SU-DHL-6 (cell line): ENCODE results near the gene DNASE1L2.

Source experiments
- H2AFZ ChIP-seq: fragments of 200-600 bp; sonication (generic); 2 replicates; pipeline ENCODE4 v1.6.1; 2014; ENCODE audit warnings: low read depth, mild to moderate bottlenecking, moderate library complexity, mixed read lengths, antibody characterized with exemption, low read length; ENCODE audit not compliant: severe bottlenecking
- H3F3A ChIP-seq: fragments of 200-600 bp; shearing (Covaris generic); 2 replicates; pipeline ENCODE4 v1.6.0; 2016; ENCODE audit warnings: antibody characterized with exemption, mild to moderate bottlenecking; ENCODE audit not compliant: insufficient read depth
- H3K27ac ChIP-seq: fragments of 200-600 bp; sonication (generic); 2 replicates; pipeline ENCODE4 v1.5.1; 2016; ENCODE audit warnings: low read depth, mild to moderate bottlenecking, low read length, moderate library complexity, mixed read lengths
- H3K27me3 ChIP-seq: fragments of 200-600 bp; sonication (generic), shearing (Covaris generic); 2 replicates; pipeline ENCODE4 v1.6.0; 2014; ENCODE audit warnings: mild to moderate bottlenecking, low read length
- H3K36me3 ChIP-seq: fragments of 200-600 bp; sonication (generic); 2 replicates; pipeline ENCODE4 v1.6.1; 2014; ENCODE audit warnings: mild to moderate bottlenecking, low read length, mixed read lengths
- H3K4me2 ChIP-seq: fragments of 300-600, 200-600 bp; shearing (Covaris generic), sonication (generic); 2 replicates; pipeline ENCODE4 v1.6.0; 2014; ENCODE audit warnings: low read length, low read depth, mild to moderate bottlenecking; ENCODE audit not compliant: poor library complexity, severe bottlenecking
- H3K4me3 ChIP-seq: fragments of 200-600 bp; sonication (generic); 2 replicates; pipeline ENCODE4 v1.5.1; 2014; ENCODE audit warnings: antibody characterized with exemption, low read length, mild to moderate bottlenecking, mixed read lengths; ENCODE audit not compliant: insufficient read depth, poor library complexity, severe bottlenecking
- H3K79me2 ChIP-seq: fragments of 200-600 bp; sonication (generic); 2 replicates; pipeline ENCODE4 v1.6.1; 2014; ENCODE audit warnings: mild to moderate bottlenecking, low read length, moderate library complexity; ENCODE audit not compliant: insufficient read depth
- H3K9ac ChIP-seq: fragments of 200-600 bp; sonication (generic); 2 replicates; pipeline ENCODE4 v1.7.0; 2014; ENCODE audit warnings: mild to moderate bottlenecking, low read length
- H3K9me2 ChIP-seq: fragments of 200-600 bp; sonication (generic); replicated peaks from 2 replicates; pipeline ENCODE4 v1.6.1; 2014; ENCODE audit warnings: low read length; ENCODE audit not compliant: insufficient read depth
- H3K9me3 ChIP-seq: fragments of 200-600 bp; sonication (generic); 2 replicates; pipeline ENCODE4 v1.6.1; 2014; ENCODE audit warnings: low read length, mixed read lengths; ENCODE audit not compliant: insufficient read depth
- H4K20me1 ChIP-seq: fragments of 200-600 bp; sonication (generic); 2 replicates; pipeline ENCODE4 v1.6.1; 2014; ENCODE audit warnings: low read depth, mild to moderate bottlenecking, antibody characterized with exemption, low read length, moderate library complexity, mixed read lengths
- EZH2phosphoT487 ChIP-seq: fragments of 200-600 bp; sonication (generic), shearing (Covaris generic); conservative IDR thresholded peaks from 2 replicates; pipeline ENCODE4 v1.6.1; 2018; ENCODE audit warnings: mild to moderate bottlenecking, antibody characterized with exemption, low read length, moderate library complexity, mixed read lengths
- TF ChIP-seq, protein P1 (sequence below): fragments of 200-600 bp; sonication (generic); IDR thresholded peaks from one replicate; pipeline ENCODE4 v1.5.1; 2017; ENCODE audit warnings: antibody characterized with exemption, mild to moderate bottlenecking, low read length, moderate library complexity; ENCODE audit not compliant: insufficient read depth, poor library complexity, severe bottlenecking

Gene DNASE1L2

DNA sequence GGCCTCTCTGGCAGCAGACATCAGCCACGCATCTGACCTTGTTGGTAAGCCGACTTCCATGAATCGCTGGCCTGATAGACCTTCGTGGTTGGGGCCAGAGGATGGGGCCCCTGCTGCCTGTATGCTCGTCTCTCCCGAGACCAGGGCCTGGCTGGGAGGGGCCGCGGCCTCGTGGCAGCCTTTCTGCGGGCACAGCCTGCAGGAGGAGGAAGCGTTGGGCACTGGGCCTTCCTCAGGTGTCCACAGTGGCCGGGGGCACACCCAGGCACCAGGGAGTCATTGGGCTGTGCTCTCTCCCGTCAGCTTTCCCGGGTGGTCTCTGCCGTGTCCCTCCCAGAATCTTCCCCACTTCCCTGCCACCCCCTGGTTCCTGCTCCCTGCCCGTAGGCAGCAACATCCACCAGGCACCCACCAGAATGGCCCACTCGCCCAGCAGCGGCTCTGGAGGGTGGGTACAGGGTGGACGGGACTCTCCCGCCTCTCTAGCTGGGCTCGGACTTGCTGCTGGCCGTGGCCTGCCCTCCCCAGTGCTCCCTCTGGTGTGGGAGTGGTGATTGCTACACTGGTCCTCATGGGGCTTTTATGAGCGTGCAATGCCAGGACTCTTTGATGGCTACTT is 6.5 kb upstream of the DNASE1L2 start:
- no peaks in the 10 kb centered on the region for H3K27me3 ChIP-seq
- no peaks in the 10 kb centered on the region for H3K36me3 ChIP-seq
- H3K4me2 ChIP-seq: no peak overlapping the region
- TF ChIP-seq, protein P1, sequence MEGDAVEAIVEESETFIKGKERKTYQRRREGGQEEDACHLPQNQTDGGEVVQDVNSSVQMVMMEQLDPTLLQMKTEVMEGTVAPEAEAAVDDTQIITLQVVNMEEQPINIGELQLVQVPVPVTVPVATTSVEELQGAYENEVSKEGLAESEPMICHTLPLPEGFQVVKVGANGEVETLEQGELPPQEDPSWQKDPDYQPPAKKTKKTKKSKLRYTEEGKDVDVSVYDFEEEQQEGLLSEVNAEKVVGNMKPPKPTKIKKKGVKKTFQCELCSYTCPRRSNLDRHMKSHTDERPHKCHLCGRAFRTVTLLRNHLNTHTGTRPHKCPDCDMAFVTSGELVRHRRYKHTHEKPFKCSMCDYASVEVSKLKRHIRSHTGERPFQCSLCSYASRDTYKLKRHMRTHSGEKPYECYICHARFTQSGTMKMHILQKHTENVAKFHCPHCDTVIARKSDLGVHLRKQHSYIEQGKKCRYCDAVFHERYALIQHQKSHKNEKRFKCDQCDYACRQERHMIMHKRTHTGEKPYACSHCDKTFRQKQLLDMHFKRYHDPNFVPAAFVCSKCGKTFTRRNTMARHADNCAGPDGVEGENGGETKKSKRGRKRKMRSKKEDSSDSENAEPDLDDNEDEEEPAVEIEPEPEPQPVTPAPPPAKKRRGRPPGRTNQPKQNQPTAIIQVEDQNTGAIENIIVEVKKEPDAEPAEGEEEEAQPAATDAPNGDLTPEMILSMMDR: no peak
- no peak for TF ChIP-seq EZH2phosphoT487
- peaks cover 33% of the 10 kb centered on the region for H3K79me2 ChIP-seq
- no peaks in the 10 kb centered on the region for H4K20me1 ChIP-seq
- no peak overlapping the region for H3K4me3 ChIP-seq
- no peak overlapping the region for H3K27ac ChIP-seq
- H3K9me2 ChIP-seq: no peaks in the 10 kb centered on the region
- H3F3A ChIP-seq: no peaks in the 10 kb centered on the region
- H3K9me3 ChIP-seq: no peaks in the 10 kb centered on the region
- H2AFZ ChIP-seq: no peak overlapping the region
- no peak overlapping the region for H3K9ac ChIP-seq

DNA sequence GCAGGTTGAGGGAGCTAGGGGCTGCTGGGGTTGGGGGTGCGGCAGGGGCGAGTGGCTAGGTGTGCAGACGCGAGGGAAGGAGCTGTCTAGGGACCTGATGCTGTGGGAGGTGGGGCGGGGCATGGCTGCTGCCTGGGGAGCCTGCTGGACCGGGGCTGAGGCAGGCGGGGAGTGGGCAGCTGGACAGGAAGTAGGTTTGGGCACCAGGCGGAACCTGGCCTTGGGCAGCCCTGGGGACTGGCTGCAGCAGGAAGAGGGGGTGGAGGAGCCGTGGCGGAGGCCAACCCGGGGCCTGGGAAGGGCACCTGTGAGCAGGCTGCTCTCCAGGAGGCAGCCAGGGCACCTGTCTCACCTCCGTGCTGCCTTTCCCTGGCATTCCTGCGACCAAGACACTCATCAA is 5.9 kb upstream of the DNASE1L2 start:
- Histone ChIP-seq H3K9me3 (no peaks in the 10 kb centered on the region), H3K27ac (no peak overlapping the region), H3K4me2 (no peak overlapping the region), H3K79me2 (peaks cover 27% of the 10 kb centered on the region), H3F3A (no peaks in the 10 kb centered on the region), H2AFZ (no peak overlapping the region), H3K27me3 (no peaks in the 10 kb centered on the region), H3K36me3 (no peaks in the 10 kb centered on the region), H3K4me3 (no peak overlapping the region), H3K9ac (no peak overlapping the region), H3K9me2 (no peaks in the 10 kb centered on the region), H4K20me1 (no peaks in the 10 kb centered on the region)
- TF ChIP-seq, protein P1: no peak
- no peak for TF ChIP-seq EZH2phosphoT487

DNA sequence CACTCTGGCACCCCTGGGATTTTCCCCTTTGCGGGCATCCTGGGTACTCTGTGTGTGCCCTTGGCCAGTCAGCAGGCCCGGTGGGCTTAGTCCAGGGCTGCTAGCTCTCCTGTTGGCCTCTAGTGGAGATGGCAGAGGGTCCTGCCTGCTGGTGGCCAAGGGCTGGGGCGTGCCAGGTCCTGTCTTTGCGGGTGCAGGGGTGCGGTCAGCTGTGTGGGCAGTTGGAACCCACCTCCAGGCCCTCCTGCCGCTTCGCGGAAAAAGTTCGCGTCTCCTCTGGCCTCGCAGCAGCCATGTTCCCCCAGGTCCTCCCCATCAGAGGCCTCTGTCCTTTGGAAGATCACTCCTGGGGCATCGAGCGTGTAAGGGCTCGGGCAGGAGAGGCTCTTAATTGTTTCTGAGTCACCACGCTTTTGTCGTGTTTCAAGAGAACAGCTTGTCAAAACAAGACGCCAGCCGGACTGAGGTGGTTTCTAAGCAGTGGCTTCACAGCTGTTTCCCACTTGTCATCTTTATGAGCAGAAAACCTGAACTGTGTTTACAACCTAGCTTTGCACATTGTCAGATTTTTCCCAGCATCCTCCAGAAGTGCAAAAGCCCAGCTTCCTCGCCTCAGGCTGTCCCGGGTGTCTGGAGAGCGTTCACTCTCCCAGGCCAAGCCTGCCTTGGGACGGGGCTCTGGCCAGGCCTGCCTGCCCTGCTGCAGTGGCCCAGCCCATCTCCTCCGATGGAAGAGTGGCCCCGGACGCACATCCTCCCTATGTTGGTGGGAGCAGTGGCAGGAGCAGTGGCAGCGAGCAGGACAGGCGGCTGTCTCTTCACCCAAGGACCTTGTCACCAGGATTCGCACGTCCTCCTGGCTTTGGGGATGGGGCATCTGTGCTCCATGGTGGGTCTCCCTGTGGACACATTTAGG is 5.0 kb upstream of the DNASE1L2 start:
- H3K9me2 ChIP-seq: no peaks in the 10 kb centered on the region
- H3K36me3 ChIP-seq: no peaks in the 10 kb centered on the region
- H3K27me3 ChIP-seq: no peaks in the 10 kb centered on the region
- H3K4me3 ChIP-seq: no peak overlapping the region
- no peaks in the 10 kb centered on the region for H3K9me3 ChIP-seq
- H3F3A ChIP-seq: no peaks in the 10 kb centered on the region
- TF ChIP-seq, protein P1: no peak
- H3K79me2 ChIP-seq: peaks cover 18% of the 10 kb centered on the region
- no peak overlapping the region for H3K27ac ChIP-seq
- no peak overlapping the region for H2AFZ ChIP-seq
- H4K20me1 ChIP-seq: no peaks in the 10 kb centered on the region
- H3K4me2 ChIP-seq: no peak overlapping the region
- H3K9ac ChIP-seq: no peak overlapping the region
